ENCODE data around the gene KRT28.

KRT28 gene

GRCh38 chr17:40801157-40801556 lies 1.4 kb upstream of the KRT28 start:
- TF ChIP-seq CTCF (IDR thresholded peaks at IDR 0.05; ENCODE audit: control insufficient read depth, insufficient read depth, low read depth, low read length, missing control alignments) = no peak
- no peak for DNase-seq (ENCODE audit: low read depth)
- H3K4me3 ChIP-seq (ENCODE audit: control insufficient read depth, low read depth, low read length) = no peak overlapping the region

- H3K4me3 ChIP-seq (ENCODE audit: control insufficient read depth, low read depth, low read length) = no peak overlapping the region
- TF ChIP-seq CTCF (IDR thresholded peaks at IDR 0.05; ENCODE audit: control insufficient read depth, insufficient read depth, low read depth, low read length, missing control alignments) = no peak
- no peak for DNase-seq (ENCODE audit: low read depth)
Observed at GRCh38 chr17:40800381-40800780, 622 bp upstream of the KRT28 start.

- no peak for DNase-seq (ENCODE audit: low read depth)
- no peak for TF ChIP-seq CTCF (IDR thresholded peaks at IDR 0.05; ENCODE audit: control insufficient read depth, insufficient read depth, low read depth, low read length, missing control alignments)
- no peak overlapping the region for H3K4me3 ChIP-seq (ENCODE audit: control insufficient read depth, low read depth, low read length)
Observed at GRCh38 chr17:40796846-40797245, 2.9 kb downstream of the KRT28 start.

- no peak for TF ChIP-seq CTCF (IDR thresholded peaks at IDR 0.05; ENCODE audit: control insufficient read depth, insufficient read depth, low read depth, low read length, missing control alignments)
- H3K4me3 ChIP-seq (ENCODE audit: control insufficient read depth, low read depth, low read length) = no peak overlapping the region
- no peak for DNase-seq (ENCODE audit: low read depth)
Observed at GRCh38 chr17:40795019-40795667, 4.6 kb downstream of the KRT28 start.

- no peak overlapping the region for H3K4me3 ChIP-seq (ENCODE audit: control insufficient read depth, low read depth, low read length)
- DNase-seq (ENCODE audit: low read depth) = no peak
- no peak for TF ChIP-seq CTCF (IDR thresholded peaks at IDR 0.05; ENCODE audit: control insufficient read depth, insufficient read depth, low read depth, low read length, missing control alignments)
Observed at GRCh38 chr17:40794466-40794865, 5.3 kb downstream of the KRT28 start.

- H3K4me3 ChIP-seq (ENCODE audit: control insufficient read depth, low read depth, low read length) = no peak overlapping the region
- no peak for DNase-seq (ENCODE audit: low read depth)
- TF ChIP-seq CTCF (IDR thresholded peaks at IDR 0.05; ENCODE audit: control insufficient read depth, insufficient read depth, low read depth, low read length, missing control alignments) = no peak
Observed at GRCh38 chr17:40793832-40794231, 5.9 kb downstream of the KRT28 start.

All from AG09309 (cell line).